ENCODE data around the gene PTPRE.

Gene PTPRE

GRCh38 chr10:127968027-127968441 is 61.1 kb downstream of the PTPRE start:
- FAIRE-seq (no peak), DNase-seq (ENCODE audit: insufficient read length, low spot score) (no peak)
- no peak for TF ChIP-seq TAF1 (IDR thresholded peaks at IDR 0.05; ENCODE audit: low read depth, low read length)

- DNase-seq (ENCODE audit: insufficient read length, low spot score), result no peak
- FAIRE-seq, result no peak
- TF ChIP-seq PAX5 (IDR thresholded peaks at IDR 0.05; ENCODE audit: insufficient read depth, low read length, severe bottlenecking) (no peak), POU2F2 (IDR thresholded peaks at IDR 0.05; ENCODE audit: low read depth, low read length) (no peak)
Observed at GRCh38 chr10:127968659-127969058, 61.8 kb downstream of the PTPRE start.

GRCh38 chr10:127971101-127971946 is 64.4 kb downstream of the PTPRE start:
- no peak for TF ChIP-seq SPI1 (IDR thresholded peaks at IDR 0.05; ENCODE audit: low read depth, low read length)
- no peak for TF ChIP-seq POU2F2 (IDR thresholded peaks at IDR 0.05; ENCODE audit: low read depth, low read length)
- no peak for TF ChIP-seq PAX5 (IDR thresholded peaks at IDR 0.05; ENCODE audit: insufficient read depth, low read length, severe bottlenecking)
- no peak for TF ChIP-seq POLR2A (IDR thresholded peaks at IDR 0.05; ENCODE audit: low read depth, low read length)
- FAIRE-seq (no peak), DNase-seq (ENCODE audit: insufficient read length, low spot score) (no peak)

GRCh38 chr10:127971963-127972615 is 65.2 kb downstream of the PTPRE start:
- no peak for FAIRE-seq
- TF ChIP-seq SPI1 (IDR thresholded peaks at IDR 0.05; ENCODE audit: low read depth, low read length) (no peak), TAF1 (IDR thresholded peaks at IDR 0.05; ENCODE audit: low read depth, low read length) (no peak), POU2F2 (IDR thresholded peaks at IDR 0.05; ENCODE audit: low read depth, low read length) (no peak), POLR2A (IDR thresholded peaks at IDR 0.05; ENCODE audit: low read depth, low read length) (no peak), POLR2AphosphoS5 (IDR thresholded peaks at IDR 0.05; ENCODE audit: low read depth, low read length) (no peak), PAX5 (IDR thresholded peaks at IDR 0.05; ENCODE audit: insufficient read depth, low read length, severe bottlenecking) (no peak)
- DNase-seq (ENCODE audit: insufficient read length, low spot score), result no peak

GRCh38 chr10:127972751-127973357 is 66.0 kb downstream of the PTPRE start:
- FAIRE-seq (no peak), DNase-seq (ENCODE audit: insufficient read length, low spot score) (no peak)
- no peak for TF ChIP-seq POLR2AphosphoS5 (IDR thresholded peaks at IDR 0.05; ENCODE audit: low read depth, low read length)
- no peak for TF ChIP-seq PAX5 (IDR thresholded peaks at IDR 0.05; ENCODE audit: insufficient read depth, low read length, severe bottlenecking)

- no peak for TF ChIP-seq TAF1 (IDR thresholded peaks at IDR 0.05; ENCODE audit: low read depth, low read length)
- TF ChIP-seq POLR2AphosphoS5 (IDR thresholded peaks at IDR 0.05; ENCODE audit: low read depth, low read length), result no peak
- no peak for TF ChIP-seq POU2F2 (IDR thresholded peaks at IDR 0.05; ENCODE audit: low read depth, low read length)
- no peak for TF ChIP-seq POLR2A (IDR thresholded peaks at IDR 0.05; ENCODE audit: low read depth, low read length)
- no peak for TF ChIP-seq PAX5 (IDR thresholded peaks at IDR 0.05; ENCODE audit: insufficient read depth, low read length, severe bottlenecking)
- DNase-seq (ENCODE audit: insufficient read length, low spot score), result no peak
- FAIRE-seq, result no peak
Observed at GRCh38 chr10:127973791-127974311, 66.9 kb downstream of the PTPRE start.

GRCh38 chr10:127974911-127975310 is 68.0 kb downstream of the PTPRE start:
- TF ChIP-seq POLR2A (IDR thresholded peaks at IDR 0.05; ENCODE audit: low read depth, low read length) (no peak), PAX5 (IDR thresholded peaks at IDR 0.05; ENCODE audit: insufficient read depth, low read length, severe bottlenecking) (no peak), SPI1 (IDR thresholded peaks at IDR 0.05; ENCODE audit: low read depth, low read length) (no peak), POU2F2 (IDR thresholded peaks at IDR 0.05; ENCODE audit: low read depth, low read length) (no peak), POLR2AphosphoS5 (IDR thresholded peaks at IDR 0.05; ENCODE audit: low read depth, low read length) (no peak)
- no peak for DNase-seq (ENCODE audit: insufficient read length, low spot score)
- no peak for FAIRE-seq

- TF ChIP-seq TAF1 (IDR thresholded peaks at IDR 0.05; ENCODE audit: low read depth, low read length) (no peak), POU2F2 (IDR thresholded peaks at IDR 0.05; ENCODE audit: low read depth, low read length) (no peak), POLR2A (IDR thresholded peaks at IDR 0.05; ENCODE audit: low read depth, low read length) (no peak), PAX5 (IDR thresholded peaks at IDR 0.05; ENCODE audit: insufficient read depth, low read length, severe bottlenecking) (no peak), SPI1 (IDR thresholded peaks at IDR 0.05; ENCODE audit: low read depth, low read length) (no peak), POLR2AphosphoS5 (IDR thresholded peaks at IDR 0.05; ENCODE audit: low read depth, low read length) (no peak)
- DNase-seq (ENCODE audit: insufficient read length, low spot score), result no peak
- FAIRE-seq, result no peak
Observed at GRCh38 chr10:127976286-127976685, 69.4 kb downstream of the PTPRE start.

GRCh38 chr10:127976701-127977356 is 69.9 kb downstream of the PTPRE start:
- FAIRE-seq (no peak), DNase-seq (ENCODE audit: insufficient read length, low spot score) (no peak)
- TF ChIP-seq POU2F2 (IDR thresholded peaks at IDR 0.05; ENCODE audit: low read depth, low read length), result no peak
- no peak for TF ChIP-seq POLR2AphosphoS5 (IDR thresholded peaks at IDR 0.05; ENCODE audit: low read depth, low read length)
- TF ChIP-seq SPI1 (IDR thresholded peaks at IDR 0.05; ENCODE audit: low read depth, low read length), result no peak
